Measurements from ENCODE around the gene UTP25.
A peak's percentile ranks its signal among the peaks of the same experiment; 100 is the strongest.

UTP25 gene

DNA sequence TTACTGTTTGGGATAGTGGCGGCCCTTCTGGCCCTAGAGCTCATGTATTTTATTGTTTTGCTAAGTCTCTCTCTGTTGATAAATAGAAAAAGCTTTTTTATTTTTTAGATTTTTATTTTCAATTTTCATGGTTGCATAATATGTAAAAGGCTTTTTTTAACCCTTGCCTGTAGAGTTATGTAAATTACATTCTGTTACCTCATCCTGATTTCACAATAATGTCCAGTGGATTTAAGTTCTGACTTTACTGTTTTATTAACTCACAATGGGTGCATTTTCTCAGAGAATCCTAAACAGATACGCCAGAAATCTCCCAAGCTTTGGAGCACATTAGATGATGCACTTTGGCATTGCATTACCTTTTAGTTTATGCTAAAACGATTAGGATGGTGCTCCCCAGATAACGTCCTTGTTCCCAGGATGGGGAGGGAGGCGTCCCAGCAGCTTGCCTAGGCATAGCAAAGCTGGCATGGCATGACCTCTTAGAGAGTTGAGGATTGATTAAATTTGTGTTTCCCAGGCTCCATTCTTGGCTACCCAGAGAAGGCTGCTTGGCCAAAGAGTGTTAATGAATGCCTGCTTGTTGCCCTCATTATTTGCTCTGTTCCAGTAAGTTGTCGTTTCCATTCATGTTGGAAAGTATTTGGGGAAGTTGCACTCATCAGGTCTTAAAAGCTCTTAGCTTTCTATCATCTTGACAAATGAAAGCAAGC is 17.1 kb downstream of the UTP25 start:
- DNase-seq: no peak

DNA sequence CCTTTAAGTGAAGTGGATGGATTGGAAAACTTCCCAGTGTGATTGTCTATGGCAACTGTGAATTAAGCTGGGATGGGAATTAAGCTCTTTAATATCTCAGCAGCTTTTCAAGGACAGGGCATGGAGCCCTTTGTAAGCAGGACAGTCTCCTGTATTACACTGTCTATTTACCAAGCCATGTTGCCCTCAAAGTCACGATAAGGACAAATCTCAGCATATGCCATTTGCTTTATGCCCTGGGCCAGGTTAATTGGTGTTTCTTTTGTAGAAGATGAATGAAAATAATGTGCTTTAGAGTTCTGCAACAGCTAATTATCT is 17.6 kb downstream of the UTP25 start:
- no peak for DNase-seq

DNA sequence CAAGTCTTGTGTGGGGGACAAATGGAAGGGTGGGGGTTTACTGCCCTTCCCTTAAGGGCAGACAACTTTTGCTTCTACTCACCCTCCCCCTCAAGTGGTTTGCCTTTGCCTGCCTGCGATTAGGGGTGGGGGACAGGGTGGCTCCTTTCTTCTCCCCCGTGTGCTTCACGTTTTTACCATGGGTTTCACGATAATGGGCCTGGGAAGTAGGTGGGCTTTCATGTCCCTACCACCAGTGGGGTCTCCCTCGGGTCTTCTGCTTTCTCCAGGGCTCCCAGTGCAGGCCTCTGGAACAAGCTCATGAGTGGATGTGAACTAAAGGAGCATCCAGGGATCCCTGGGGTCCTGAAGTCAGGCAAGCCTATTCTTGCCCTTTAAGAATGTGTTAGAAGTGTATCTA is 21.6 kb downstream of the UTP25 start:
- DNase-seq: no peak

DNA sequence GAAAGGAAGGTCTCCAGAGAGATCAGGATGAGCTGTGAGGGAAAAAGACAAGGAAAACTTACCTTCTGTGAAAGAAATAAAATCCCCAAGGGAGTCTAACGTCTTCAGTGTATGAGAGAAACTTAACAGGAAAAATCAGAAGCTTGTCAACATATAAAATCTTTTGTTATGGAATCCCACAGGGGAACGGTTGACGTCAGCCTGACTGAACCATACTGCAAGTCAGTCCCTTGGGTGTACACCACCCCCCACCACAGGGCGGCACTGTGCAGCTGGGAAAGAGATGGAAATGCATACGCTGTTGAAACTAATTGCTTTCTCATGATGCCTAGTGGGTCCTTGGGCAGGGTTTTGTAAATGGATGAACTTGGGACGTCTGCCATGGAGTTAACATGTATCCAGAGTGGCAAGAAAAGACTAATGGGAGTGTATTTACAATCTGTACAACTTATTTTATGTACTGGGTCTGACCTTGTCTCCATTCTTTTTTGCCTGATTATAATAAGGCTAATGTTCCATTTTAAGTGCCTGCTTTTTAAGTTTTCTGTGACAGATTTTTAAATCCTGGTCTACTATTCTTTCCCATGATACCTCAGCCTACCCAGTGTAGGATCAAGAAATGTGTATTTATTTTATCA is 22.7 kb downstream of the UTP25 start:
- DNase-seq: no peak

DNA sequence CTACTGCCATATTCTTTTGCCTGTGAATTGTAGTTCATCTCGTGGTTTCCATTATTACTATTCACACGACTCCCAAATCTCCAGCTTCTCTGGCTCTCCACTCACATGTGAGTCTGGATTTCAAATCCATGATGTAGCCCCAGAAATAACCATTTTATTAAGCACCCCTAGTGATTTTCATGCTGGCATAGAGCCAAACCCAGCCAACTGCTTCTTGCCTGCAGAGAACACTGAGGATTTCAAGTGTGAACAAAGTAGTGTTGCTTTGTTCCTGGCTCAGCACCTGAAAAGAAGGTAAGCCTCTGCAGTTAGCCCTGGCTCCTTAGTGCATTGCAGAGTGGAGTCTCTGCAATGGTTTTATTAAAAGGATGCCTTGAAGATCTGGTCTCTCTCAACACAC is 25.9 kb downstream of the UTP25 start:
- DNase-seq: no peak

DNA sequence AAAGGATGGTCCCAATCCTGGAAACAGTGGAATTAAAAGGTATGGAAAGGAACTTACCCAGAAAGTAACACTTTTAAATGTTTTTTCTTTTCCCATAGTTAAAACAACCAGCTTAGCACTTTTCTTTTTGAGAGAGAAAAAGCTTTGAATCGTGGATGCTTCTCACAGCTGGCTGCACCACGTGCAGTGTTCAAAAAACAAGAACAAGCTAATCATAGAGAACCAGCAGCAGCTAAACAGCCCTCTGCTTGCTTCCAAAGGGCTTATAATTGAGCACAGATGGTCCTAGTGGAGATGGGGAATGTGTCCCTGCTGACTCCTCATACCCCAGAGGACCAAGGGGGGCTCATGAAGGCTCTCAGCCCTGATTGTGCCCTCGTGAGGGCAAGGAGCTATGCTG is 26.4 kb downstream of the UTP25 start:
- no peak for DNase-seq

DNA sequence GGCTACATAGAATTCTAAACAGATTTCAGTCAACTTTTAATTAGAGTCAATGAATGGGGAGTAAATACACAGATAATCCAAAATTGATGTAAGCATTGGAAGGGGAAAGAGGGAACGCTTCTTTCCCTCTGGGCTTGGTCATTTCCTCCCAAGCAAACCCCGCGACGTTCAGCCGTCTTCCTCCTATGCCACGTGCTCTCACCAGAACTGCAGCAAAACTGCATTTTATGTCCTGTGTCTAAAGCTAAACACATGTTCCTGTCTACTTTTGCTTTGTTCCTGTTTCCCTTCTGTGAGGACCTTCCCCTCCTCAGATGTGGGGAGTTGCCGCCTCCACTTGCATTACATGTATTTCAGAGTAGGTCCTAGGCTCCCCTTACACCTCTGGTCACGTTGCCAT is 27.2 kb downstream of the UTP25 start:
- DNase-seq: no peak

DNA sequence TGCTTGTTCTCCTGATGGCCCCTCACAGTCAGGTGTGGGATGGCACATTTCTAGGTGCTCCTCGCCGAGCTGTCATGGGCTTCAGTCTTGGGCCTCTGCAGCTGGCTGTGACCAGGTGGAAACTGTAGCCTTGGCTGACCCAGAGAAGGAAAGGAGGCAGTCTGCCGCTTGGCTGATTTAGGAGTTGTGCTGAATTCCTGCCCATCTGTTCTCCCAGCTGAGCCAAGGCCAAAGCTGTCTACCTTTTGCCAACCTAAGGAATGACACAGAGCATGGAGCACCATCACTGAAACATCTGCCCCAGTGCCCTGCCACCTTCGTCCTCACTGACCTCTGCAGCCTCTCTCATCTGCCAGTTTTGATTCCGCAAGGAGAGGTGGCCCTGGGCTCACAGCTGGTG is 27.9 kb downstream of the UTP25 start:
- no peak for DNase-seq

DNA sequence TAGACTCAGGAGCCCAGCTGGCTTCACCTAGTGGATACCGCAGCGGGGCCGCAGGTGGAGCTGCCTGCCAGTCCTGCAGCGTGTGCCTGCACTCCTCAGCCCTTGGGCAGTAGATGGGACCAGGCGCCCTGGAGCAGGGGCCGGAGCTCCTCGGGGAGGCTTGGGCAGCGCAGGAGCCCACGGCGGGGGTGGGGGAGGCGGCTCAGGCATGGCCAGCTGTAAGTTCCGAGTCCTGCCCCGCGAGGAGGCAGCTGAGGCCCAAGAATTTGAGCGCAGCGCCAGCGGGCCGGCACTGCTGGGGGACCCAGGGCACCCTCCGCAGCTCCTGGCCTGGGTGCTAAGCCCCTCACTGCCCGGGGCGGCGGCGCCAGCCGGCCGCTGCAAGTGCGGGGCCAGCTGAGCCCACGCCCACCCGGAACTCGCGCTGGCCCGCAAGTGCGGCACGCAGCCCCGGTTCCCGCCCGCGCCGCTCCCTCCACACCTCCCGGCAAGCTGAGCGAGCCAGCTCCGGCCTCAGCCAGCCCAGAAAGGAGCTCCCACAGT is 30.9 kb downstream of the UTP25 start:
- no peak for DNase-seq

DNA sequence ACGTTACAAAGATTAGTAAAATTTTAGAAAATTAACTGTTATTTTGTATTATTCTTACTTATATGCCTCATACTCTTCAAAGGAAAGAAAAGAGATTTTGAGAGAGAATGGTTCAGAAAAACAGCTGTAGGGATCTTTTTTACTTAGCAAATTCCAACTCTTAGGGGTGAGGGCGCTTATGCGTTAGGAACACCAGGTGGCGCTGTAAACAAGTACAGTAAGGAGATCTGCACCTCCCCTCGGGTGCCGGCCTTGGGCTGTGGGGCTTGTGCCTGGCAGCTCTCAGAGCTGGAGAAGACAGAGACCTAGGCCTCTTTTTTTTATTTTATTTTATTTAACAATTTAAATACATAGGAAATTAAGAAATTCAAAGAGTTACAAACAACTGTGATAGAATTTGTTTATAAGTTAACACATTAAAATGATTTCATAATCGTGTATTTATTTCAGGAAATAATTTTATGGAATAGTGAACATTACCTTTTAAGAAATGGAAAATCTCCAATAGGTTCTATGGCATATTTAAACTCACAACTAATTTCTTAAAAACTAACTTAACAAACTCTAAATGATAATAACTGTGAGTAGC is 32.6 kb downstream of the UTP25 start:
- DNase-seq: peak; percentile 55

DNA sequence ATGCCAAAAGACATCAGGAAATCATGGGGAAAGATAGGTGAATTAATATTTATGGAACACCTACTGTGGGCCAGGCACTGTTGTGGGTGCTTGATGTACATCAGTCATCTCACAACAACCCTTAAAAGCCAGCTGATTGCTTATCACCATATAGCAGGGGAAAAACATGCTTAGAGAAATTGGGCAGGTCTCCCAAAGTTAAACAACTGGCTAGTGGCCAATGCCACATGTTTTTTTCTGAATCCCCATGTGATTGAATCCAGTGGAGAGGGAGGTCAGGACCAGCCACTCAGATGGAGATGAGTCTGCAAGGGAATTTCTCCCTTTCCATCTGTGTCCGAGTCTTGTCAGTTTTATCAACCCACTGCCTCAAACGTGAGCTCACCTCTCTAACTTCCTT is 33.5 kb downstream of the UTP25 start:
- no peak for DNase-seq

DNA sequence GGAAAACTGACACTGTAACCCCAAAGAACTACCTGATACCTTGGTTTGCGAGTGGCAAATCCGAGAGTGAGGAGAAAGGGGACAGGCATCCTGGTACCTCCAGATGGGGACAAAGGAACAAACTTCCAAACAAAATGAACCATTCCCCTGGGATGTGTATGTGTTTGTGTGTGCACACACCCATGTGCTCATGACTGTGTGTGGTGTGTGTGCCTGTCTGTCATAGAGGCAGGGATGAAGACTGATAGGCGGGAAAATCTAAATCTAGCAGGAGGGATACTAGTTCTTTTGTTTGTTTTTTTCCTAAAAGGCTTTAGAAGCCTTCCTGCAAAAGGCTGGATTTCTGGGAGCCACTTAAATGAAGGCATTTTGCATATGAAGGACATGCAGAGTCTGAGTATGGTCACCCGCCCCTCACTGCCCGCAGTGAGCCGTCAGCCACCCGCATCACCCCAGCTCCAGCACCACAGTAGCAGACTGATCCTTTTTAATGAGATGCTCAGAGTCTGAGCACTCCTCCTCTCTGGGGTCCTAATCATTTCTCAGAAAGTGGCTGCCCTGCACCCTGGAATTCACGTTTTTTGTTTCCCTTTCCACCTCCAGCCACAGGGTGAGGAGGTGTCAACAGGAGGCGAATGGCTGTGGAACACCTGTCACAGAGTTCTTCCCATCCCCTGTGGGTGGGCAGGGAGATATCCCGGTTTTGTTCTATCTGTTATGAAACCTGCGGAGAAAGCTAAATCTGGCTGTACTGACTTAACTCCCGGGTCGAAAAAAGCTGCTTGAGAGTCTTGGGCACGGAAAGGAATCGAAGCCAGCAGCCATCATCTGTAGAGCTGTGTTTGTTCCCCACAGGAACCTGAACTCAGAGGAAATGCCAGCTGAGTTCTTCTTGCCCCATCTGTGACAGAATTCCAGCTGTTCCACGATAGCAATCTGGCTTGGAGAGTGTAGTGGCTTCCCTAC is 34.9 kb downstream of the UTP25 start:
- no peak for DNase-seq

DNA sequence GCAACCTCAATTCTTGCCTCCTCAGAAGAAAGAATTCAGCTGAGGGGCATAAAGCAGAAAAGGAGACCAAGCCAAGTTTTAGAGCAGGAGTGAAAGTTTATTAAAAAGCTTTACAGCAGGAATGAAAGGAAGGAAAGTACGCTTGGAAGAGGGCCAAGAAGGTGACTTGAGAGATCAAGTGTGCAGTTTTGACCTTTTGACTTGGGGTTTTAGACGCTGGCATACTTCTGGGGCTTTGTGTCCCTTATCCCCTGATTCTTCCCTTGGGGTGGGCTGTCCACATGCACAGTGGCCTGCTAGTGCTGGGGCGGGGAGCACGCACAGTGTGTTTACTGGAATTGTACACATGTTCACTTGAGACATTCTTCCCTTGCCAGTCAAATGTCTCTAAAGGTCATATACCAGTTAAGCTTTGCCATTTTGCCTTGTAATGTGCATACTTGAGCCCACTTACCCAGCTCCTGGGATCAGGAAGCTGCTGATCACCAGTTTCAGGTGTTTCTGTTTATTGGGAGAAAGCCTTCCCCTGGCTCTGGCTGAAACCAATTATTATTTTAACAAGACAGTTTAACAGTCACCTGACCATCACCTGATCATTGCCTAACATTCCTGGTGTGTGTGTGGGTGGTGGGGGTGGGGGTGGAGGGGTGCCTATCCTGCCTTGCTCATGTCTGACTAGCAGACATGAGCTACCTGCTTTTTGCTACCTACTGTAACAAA is 36.2 kb downstream of the UTP25 start:
- DNase-seq: no peak

DNA sequence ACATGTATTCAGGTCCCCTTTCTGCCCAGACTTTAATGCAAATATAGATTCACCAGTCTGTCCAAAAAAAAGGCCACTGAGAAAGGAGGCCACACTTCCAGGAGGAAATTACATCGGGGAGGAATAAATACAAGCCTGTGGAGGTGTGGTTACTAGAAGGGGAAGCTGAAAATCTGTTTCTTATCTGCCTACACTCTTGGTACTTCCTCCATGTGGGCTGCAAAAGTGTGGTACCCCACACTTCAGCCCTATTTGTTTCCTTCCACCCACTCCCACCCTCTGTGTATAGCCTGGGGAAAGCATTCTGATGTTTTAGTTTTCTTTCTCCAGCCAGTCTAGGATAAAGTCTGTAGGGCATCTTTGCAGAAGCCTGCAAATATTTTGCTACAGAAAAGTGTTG is 38.4 kb downstream of the UTP25 start:
- no peak for DNase-seq

DNA sequence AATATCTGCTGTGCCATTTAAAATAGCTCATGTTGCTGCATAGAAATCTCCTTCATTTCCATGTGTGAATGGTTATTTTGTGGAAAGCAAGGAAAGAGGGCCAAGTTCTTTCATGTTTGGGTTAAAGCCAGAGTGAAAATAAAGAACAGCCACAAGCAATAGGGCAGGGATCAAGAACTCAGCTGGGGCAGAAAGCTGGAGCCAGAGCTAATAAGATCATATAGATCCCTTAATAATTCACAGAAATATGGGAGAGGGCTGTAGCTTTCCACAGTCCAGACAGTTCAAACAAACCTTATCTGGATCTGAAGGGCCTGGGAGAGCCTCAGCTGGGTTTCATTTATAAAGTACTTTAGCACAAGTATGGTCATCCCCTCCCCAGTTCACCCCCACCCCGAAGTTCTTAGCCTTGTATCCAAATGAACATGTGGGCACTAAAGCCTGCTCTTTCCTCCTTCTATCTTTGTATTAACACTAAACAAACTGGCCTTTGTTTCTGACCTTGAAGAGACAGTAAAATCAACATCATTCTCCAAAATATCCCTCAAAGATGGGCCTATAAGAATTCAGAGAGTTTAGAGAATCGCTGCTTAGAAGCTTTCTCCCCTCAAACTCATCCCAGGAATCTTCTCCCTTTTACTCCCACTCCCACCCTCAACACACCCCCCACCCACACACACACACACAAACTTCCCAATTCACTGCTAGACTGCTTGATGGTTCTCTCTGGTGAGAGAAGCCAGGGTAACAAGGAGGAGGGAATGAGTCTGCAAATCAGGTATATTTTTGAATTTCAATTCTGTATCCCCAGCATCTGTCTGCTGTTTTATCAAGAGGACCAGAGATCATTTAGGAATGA is 41.7 kb downstream of the UTP25 start:
- no peak for DNase-seq

DNA sequence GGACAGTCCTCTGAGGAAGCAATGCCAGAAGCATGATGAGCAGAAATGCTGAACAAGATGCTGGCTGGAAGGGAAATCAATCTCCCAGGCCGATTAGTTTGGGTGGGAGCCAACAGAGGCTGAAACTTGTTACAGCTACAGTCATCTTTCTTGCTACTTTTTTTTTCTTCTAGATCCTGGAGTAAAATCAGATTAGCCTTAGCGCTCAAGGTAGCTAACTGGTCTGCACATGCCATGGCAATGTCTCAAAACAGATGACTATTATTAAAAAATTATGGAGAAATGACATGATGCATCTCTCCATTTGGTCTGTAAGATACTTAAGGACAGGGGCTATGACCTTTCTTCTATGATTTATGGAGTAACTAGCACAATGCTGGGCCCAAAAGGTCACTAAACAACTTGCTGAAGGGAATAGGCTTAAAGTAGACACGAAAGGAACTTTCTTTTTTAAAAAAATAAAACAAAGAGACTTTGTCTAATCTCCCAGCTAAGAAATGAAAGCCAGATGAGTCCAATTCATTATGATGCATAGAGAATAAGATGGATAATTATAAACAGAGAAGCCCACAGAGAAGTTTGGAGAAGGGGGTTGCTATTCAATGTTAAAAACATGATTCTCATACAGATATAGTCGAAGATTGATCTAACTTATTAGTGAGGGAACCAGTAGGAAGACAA is 42.5 kb downstream of the UTP25 start:
- DNase-seq: no peak

DNA sequence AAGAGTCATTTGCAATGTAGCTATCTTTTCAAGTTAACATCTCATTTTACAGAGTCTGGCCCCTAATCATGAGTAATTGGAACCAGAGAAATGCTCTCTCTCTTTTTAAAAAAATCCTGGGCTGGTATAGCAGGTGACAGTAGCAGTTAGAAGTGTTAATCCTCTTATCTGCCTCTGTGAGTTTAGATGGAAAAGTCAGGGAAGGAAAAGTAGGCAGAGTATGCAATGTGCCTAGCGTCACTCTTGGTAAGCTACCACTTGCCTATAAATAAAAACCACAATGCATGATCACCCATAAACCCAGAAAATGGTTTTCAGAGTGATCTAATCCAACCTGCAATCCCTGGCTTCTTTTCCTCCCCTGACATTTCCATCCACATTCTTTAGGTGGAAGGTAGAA is 43.2 kb downstream of the UTP25 start:
- DNase-seq: no peak

DNA sequence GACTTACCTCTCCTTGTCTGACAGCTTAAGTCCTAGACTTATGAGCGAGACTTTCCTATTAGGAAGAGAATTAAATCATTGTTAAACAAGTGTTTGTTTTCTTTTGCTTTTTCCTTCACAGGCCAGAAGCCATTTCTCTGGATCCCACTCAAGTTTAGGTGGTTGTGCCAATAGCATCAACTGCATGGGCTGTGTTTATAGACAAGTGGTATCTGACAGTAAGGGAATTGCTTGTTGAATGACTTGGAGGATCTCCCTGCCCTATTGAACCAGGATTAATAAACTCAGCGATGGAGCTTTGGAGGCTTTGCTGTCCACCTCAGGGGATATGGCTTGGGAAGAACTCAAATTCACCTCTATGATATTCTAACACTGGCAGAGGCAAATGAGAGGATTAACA is 43.7 kb downstream of the UTP25 start:
- DNase-seq: no peak

DNA sequence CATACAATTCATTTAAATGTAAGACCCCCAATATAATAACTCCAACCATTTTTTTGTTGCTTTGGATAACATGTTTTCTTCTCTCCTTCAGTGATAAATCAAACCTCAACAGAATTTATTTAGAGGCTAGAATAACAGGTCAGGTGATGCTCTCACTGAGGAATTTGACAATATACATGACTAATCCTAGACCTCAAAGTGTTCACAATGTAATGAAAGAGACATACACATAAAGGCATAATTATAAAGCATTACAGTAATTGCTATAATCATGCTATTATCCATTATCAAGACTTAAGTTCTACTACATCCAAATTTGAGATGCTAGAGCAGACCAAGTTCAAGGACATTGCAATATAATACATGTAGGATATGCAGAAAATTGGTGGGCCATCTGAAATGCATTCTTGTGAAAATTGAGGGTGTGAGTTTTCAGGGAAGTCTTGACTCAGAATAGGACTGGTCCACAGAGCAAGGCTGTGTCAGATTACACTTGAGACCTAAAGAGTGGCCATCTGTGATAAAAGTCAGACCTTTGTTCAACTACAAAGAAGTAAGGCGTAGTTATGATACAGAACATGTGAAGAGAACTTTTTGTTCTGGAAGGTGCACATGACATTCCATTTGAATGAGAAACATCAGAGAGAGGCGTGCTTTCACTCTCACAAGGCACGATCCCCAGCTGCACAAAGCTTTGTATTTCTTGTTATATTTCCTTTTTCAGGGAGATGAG is 45.5 kb downstream of the UTP25 start:
- DNase-seq: no peak

DNA sequence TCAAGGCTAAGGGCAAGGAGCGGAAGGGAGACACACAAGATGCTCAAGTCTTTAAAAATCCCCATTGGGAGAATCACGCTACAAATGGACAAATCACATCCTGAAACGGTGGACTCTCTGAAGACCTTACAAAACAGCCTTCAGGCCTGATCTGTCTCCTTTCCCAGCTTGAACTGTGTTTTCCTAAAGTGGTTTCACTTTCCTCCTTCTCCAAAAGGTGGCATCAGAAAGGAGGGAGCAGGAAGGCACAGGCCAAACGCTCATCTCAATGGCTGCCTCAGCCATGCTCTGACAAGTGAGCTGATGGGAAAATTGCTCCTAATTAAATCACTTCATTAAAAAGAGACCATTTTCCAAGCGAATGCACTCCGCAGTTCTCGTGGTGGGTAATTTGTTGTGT is 47.7 kb downstream of the UTP25 start:
- no peak for DNase-seq
